Heart left ventricle (tissue), 13 donors: ENCODE measurements around the gene C1orf216.

Source experiments
- POLR2A ChIP-seq, 2 donors: fragments of 450-650 bp; IDR thresholded peaks; one replicate each; pipeline ENCODE4 v1.6.1; 2017; ENCODE audit warnings: antibody characterized with exemption in 2 of 2, mild to moderate bottlenecking in 2 of 2, moderate library complexity in 2 of 2
- TF ChIP-seq, protein P1 (sequence below), 12 donors: fragments of 200-600 bp; sonication (generic) in 4 of 12; IDR thresholded peaks; one replicate each; pipeline versions ENCODE4 v1.5.0 to v1.8.0; 2018 to 2022; ENCODE audit warnings: antibody characterized with exemption in 12 of 12, mild to moderate bottlenecking in 5 of 12
- donor health status: ischemic (EF 13 %, LVEDD 7.1; RV severe dilation, severe dysfunction).
- donor health status: DM: no; HTN: yes; CAD: no.
- donor health status: DM: no; HTN: no; CAD: no.
- donor health status: ischemic (EF 25% LVEDD 6.9; RV normal size, moderate dysfunction).
- donor health status: ischemic (EF 25% LVEDD 5.7; RV mildly dilated, moderate dysfunction).
- donor health status: ischemic (EF 35%, LVEDD 5.7; RV mildly dilated, moderate dysfunction).
- donor health status: nonischemic (EF 11% LVEDD 7.7; RV severe dilation, severe dysfunction).
- donor health status: DM: yes; HTN: yes; CAD: no.
- donor health status: PGD.
- donor health status: ischemic (EF 29% LVEDD 5.4; RV normal size, mild dysfunction).
- donor health status: nonischemic (EF 23%, LVEDD 6.1; RV moderate dilation, normal function).

DNA sequence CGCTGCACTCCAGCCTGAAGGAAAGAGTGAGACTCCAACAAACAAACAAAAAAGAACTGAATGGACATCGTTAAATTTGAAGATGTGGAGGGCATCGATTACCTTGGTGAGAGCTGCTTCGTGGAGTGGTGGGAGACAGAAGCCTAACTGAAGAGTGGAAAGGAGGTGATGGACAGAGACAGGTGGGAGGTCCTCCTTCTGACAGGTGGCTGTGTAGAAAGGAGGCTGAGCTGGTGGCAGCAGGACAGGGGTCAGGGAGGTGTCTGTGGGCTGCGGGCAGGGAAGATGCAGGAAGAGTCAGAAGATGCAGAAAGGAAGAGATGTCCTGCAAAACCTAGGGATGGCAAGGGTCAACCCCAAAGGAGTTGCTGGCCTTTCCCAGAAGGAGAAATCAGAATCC is 30.5 kb downstream of the C1orf216 start:
- TF ChIP-seq, protein P1, sequence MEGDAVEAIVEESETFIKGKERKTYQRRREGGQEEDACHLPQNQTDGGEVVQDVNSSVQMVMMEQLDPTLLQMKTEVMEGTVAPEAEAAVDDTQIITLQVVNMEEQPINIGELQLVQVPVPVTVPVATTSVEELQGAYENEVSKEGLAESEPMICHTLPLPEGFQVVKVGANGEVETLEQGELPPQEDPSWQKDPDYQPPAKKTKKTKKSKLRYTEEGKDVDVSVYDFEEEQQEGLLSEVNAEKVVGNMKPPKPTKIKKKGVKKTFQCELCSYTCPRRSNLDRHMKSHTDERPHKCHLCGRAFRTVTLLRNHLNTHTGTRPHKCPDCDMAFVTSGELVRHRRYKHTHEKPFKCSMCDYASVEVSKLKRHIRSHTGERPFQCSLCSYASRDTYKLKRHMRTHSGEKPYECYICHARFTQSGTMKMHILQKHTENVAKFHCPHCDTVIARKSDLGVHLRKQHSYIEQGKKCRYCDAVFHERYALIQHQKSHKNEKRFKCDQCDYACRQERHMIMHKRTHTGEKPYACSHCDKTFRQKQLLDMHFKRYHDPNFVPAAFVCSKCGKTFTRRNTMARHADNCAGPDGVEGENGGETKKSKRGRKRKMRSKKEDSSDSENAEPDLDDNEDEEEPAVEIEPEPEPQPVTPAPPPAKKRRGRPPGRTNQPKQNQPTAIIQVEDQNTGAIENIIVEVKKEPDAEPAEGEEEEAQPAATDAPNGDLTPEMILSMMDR (IDR thresholded peaks at IDR 0.05), result no peak
- TF ChIP-seq POLR2A (IDR thresholded peaks at IDR 0.05), result no peak
